WERI-Rb-1 (cell line): ENCODE measurements around the gene KCTD2.

Source experiments
- DNase-seq: peaks from one replicate; pipeline ENCODE4 v3.0.0-alpha.2; 2020
- H3K27ac ChIP-seq: fragments of 250-450 bp; sonication (Bioruptor Pico); 2 replicates; pipeline ENCODE4 v1.5.1; 2020; ENCODE audit warnings: mild to moderate bottlenecking, moderate library complexity
- H3K27me3 ChIP-seq: fragments of 250-450 bp; sonication (Bioruptor Pico); 2 replicates; pipeline ENCODE4 v1.5.1; 2021; ENCODE audit warnings: mild to moderate bottlenecking, low read depth, moderate library complexity; ENCODE audit not compliant: insufficient read depth, severe bottlenecking
- H3K36me3 ChIP-seq: fragments of 250-450 bp; sonication (Bioruptor Pico); 2 replicates; pipeline ENCODE4 v1.5.1; 2020; ENCODE audit warnings: mild to moderate bottlenecking, moderate library complexity
- H3K4me3 ChIP-seq: 2 replicates; pipeline ENCODE4 v1.5.1; 2011; ENCODE audit warnings: low read depth, mild to moderate bottlenecking, control low read depth, low read length
- H3K9me3 ChIP-seq: fragments of 250-450 bp; sonication (Bioruptor Pico); 2 replicates; pipeline ENCODE4 v1.5.1; 2021; ENCODE audit warnings: mild to moderate bottlenecking, moderate library complexity; ENCODE audit not compliant: severe bottlenecking
- TF ChIP-seq, protein P1 (sequence below): IDR thresholded peaks from 2 replicates; pipeline ENCODE4 v1.5.1; 2011; ENCODE audit warnings: low read depth, mild to moderate bottlenecking, control low read depth, inconsistent platforms, low read length

The KCTD2 gene

GRCh38 chr17:75047398-75048098 is 523 bp downstream of the KCTD2 start:
- peak; percentile 41 for DNase-seq
- TF ChIP-seq, protein P1, sequence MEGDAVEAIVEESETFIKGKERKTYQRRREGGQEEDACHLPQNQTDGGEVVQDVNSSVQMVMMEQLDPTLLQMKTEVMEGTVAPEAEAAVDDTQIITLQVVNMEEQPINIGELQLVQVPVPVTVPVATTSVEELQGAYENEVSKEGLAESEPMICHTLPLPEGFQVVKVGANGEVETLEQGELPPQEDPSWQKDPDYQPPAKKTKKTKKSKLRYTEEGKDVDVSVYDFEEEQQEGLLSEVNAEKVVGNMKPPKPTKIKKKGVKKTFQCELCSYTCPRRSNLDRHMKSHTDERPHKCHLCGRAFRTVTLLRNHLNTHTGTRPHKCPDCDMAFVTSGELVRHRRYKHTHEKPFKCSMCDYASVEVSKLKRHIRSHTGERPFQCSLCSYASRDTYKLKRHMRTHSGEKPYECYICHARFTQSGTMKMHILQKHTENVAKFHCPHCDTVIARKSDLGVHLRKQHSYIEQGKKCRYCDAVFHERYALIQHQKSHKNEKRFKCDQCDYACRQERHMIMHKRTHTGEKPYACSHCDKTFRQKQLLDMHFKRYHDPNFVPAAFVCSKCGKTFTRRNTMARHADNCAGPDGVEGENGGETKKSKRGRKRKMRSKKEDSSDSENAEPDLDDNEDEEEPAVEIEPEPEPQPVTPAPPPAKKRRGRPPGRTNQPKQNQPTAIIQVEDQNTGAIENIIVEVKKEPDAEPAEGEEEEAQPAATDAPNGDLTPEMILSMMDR, result no peak
- Histone ChIP-seq H3K9me3 (no peaks in the 10 kb centered on the region), H3K36me3 (peaks cover 39% of the 10 kb centered on the region), H3K4me3 (peak overlapping the region; percentile 98), H3K27me3 (no peaks in the 10 kb centered on the region), H3K27ac (peak overlapping the region; percentile 58)

DNA sequence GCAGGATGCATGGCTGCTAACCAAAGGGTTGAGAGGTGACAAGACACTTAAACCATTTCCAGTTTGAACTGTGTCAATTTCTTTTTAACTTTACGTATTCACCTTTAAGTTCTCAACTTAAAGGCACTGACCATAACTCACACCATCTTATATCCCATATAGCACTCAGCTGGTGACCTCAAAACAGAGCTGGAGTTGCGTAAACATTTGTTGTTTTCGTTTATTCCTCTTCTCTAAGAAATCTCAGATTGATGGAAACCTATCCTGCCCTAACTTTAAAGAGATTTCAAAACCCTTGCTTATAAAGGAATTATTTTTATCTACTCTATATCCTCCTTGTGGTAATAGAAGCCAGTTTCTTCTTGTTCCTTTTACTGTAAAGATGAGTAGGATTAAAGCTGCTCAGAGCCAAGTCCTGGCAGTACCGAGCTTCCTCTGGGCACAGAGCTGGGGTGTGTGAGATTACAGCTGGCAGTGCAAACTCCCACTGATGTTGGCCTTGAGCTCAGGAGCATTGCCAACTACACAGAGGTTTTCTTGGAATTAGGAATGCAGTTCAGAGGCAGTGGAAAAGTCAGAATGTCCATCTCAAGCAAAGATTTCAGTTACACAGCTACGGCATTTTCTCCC is 1.3 kb downstream of the KCTD2 start:
- H3K4me3 ChIP-seq, result peak overlapping the region; percentile 98; the same call in 1 of the 2 replicates
- H3K9me3 ChIP-seq, result no peaks in the 10 kb centered on the region
- DNase-seq, result no peak
- H3K27ac ChIP-seq, result no peak overlapping the region
- TF ChIP-seq, protein P1, result no peak
- peaks cover 48% of the 10 kb centered on the region for H3K36me3 ChIP-seq
- no peaks in the 10 kb centered on the region for H3K27me3 ChIP-seq

DNA sequence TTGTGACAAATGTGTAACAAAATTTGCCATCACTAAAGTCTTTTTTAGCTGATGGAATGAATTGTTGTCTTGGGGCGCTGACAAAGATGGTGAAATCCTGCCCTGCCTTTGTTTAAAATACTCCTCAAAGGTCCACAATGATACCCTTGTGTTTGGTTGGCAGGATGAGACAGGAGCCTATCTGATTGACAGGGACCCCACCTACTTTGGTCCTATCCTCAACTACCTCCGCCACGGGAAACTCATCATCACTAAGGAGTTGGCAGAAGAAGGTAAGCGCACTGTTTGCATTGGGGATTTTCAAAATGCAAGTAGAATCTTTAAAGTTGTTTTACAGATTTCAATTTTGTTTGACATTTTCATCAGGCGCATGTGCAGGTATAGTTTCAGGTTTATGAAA is 2.0 kb downstream of the KCTD2 start:
- H3K9me3 ChIP-seq, result no peaks in the 10 kb centered on the region
- TF ChIP-seq, protein P1, result no peak
- H3K27me3 ChIP-seq, result no peaks in the 10 kb centered on the region
- H3K4me3 ChIP-seq, result no peak overlapping the region
- no peak for DNase-seq
- H3K36me3 ChIP-seq, result peaks cover 53% of the 10 kb centered on the region
- H3K27ac ChIP-seq, result no peak overlapping the region

DNA sequence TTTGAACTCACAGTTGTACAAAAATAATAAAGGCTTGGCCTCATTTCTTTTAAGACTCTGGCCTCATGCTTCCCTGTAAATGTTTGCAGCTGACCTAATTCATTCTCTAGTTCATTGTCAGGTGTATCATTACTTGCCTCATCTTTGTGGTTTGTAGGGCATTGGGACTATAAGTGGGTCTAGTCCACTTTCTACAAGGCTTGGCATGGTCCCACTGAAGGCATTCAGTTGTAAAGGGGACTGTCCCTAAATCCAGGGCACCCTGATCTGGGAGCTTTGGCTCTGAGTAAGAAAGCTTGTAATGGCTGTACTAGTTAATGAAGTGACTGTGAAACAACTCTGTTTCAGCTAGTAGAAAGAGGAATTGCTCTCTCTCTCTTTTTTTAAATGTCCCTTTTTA is 2.7 kb downstream of the KCTD2 start:
- TF ChIP-seq, protein P1, result no peak
- DNase-seq, result no peak
- H3K4me3 ChIP-seq, result no peak overlapping the region
- no peaks in the 10 kb centered on the region for H3K9me3 ChIP-seq
- no peak overlapping the region for H3K27ac ChIP-seq
- H3K27me3 ChIP-seq, result no peaks in the 10 kb centered on the region
- peaks cover 59% of the 10 kb centered on the region for H3K36me3 ChIP-seq

GRCh38 chr17:75051941-75052340 is 4.9 kb downstream of the KCTD2 start:
- TF ChIP-seq, protein P1, result no peak
- peaks cover 79% of the 10 kb centered on the region for H3K36me3 ChIP-seq

More at GRCh38 chr17:75051941-75052340, 4.9 kb downstream of the KCTD2 start:
- no peaks in the 10 kb centered on the region for H3K9me3 ChIP-seq
- no peak for DNase-seq
- no peak overlapping the region for H3K4me3 ChIP-seq
- H3K27ac ChIP-seq, result no peak overlapping the region
- H3K27me3 ChIP-seq, result no peaks in the 10 kb centered on the region
